Large intestine (tissue), 3 donors: Measurements from ENCODE around the gene SCARF2. TPM values are rescaled to one million over a fixed set of nuclear protein-coding genes. Genes with fewer than 3 reads are reported as not detected.
"Not testable (repeated sequence)": the region's sequence is repeated elsewhere in the genome, so short reads cannot be mapped to it uniquely, and the experiment has no call there.

Experiments
- DNase-seq, 2 donors: peaks; one replicate each; pipeline versions ENCODE4 v3.0.0 to v3.0.0-alpha.2; 2013
- H3K27ac ChIP-seq: one replicate; pipeline ENCODE4 v1.5.1; 2013; ENCODE audit warnings: low read length
- H3K27me3 ChIP-seq: 2 replicates; pipeline ENCODE4 v1.6.1; 2013; ENCODE audit warnings: low read length; ENCODE audit not compliant: control insufficient read depth, insufficient read depth
- H3K36me3 ChIP-seq: 2 replicates; pipeline ENCODE4 v1.6.1; 2013; ENCODE audit warnings: low read length; ENCODE audit not compliant: control insufficient read depth, insufficient read depth
- H3K4me1 ChIP-seq: one replicate; pipeline ENCODE4 v1.6.1; 2013; ENCODE audit warnings: low read length; ENCODE audit not compliant: control insufficient read depth, insufficient read depth
- H3K4me3 ChIP-seq: one replicate; pipeline ENCODE4 v1.5.1; 2013; ENCODE audit warnings: low read length
- H3K9me3 ChIP-seq: one replicate; pipeline ENCODE4 v1.6.1; 2013; ENCODE audit warnings: mild to moderate bottlenecking, low read depth, low read length, moderate library complexity; ENCODE audit not compliant: control insufficient read depth
- WGBS: methylation state at CpG from one replicate; pipeline ENCODE4 v1.1.5; 2013; ENCODE audit warnings: low lambda C conversion rate; ENCODE audit not compliant: insufficient coverage; 5-methylcytosine and 5-hydroxymethylcytosine counted together
- polyA plus RNA-seq: library from polyadenylated mRNA; unstranded; fragments of 120-200 nt; gene quantifications from one replicate; pipeline ENCODE4 v1.2.1, GENCODE V29; 2013

SCARF2 gene
- polyA plus RNA-seq, 1 donor = 5.3 TPM

DNA sequence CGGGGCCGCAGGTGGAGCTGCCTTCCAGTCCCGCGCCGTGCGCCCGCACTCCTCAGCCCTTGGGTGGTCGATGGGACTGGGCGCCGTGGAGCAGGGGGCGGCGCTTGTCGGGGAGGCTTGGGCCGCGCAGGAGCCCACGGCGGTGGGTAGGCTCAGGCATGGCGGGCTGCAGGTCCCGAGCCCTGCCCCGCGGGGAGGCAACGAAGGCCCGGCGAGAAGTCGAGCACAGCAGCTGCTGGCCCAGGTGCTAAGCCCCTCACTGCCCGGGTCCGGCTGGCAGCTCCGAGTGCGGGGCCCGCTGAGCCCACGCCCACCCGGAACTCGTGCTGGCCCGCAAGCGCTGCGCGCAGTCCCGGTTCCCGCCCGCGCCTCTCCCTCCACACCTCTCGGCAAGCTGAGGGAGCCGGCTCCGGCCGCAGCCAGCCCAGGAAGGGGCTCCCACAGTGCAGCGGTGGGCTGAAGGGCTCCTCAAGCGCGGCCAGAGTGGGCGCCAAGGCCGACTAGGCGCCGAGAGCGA lies 45.2 kb downstream of the SCARF2 start:
- not testable (repeated sequence) for H3K27ac ChIP-seq, H3K4me3 ChIP-seq, H3K27me3 ChIP-seq, H3K9me3 ChIP-seq, DNase-seq, H3K36me3 ChIP-seq
- no CpG with 5 or more reads among the region's 53 CpGs for WGBS
- peaks cover 12% of the 10 kb centered on the region for H3K4me1 ChIP-seq

DNA sequence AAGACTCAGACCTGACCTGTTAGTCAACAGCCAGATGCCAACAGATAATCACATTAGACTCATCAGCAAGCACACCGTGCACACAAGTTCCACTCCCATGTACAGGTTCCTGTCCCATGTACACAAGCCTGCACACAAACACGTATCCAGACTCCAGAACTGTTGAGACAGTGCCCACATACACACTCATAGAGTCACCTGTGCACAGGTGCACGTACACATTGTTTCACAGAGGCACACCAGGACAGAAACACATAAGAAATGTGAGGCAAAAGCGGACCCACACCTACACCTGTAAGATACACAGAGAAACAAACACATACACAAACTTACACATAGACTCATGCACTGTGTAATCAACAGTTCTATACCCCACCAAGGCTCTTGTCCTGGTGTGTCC lies 46.4 kb downstream of the SCARF2 start:
- Histone ChIP-seq H3K9me3 (no peaks in the 10 kb centered on the region), H3K27ac (no peak overlapping the region), H3K4me3 (no peak overlapping the region), H3K4me1 (peaks cover 12% of the 10 kb centered on the region), H3K27me3 (no peaks in the 10 kb centered on the region), H3K36me3 (no peaks in the 10 kb centered on the region)
- DNase-seq = no peak
- WGBS = no CpG with 5 or more reads among the region's 4 CpGs

DNA sequence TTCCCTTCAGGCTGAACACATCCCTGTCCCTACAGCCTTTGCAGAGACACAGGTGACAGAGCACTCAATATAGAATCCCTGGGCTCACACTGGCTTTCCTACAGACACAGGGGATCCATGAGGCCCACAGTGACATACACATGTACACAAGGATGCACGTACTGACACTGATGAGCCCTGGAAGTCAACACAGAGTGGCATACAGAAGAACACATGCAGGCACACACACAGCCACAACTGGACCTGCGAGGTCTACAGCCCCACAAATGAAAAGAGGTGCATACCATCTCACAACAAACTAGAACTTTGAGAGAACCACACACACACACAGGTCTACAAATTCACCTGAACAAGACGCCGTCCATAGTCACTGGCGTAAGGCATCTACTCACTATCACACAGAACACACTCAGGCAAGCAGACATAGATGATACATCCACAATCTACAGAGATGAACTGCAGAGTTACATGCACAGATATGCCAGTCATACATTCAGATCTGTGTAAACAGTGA lies 47.2 kb downstream of the SCARF2 start:
- Histone ChIP-seq H3K27ac (no peak overlapping the region), H3K27me3 (no peaks in the 10 kb centered on the region), H3K9me3 (no peaks in the 10 kb centered on the region), H3K4me3 (no peak overlapping the region), H3K4me1 (peaks cover 11% of the 10 kb centered on the region), H3K36me3 (no peaks in the 10 kb centered on the region)
- DNase-seq = no peak
- WGBS = no CpG with 5 or more reads among the region's 5 CpGs

DNA sequence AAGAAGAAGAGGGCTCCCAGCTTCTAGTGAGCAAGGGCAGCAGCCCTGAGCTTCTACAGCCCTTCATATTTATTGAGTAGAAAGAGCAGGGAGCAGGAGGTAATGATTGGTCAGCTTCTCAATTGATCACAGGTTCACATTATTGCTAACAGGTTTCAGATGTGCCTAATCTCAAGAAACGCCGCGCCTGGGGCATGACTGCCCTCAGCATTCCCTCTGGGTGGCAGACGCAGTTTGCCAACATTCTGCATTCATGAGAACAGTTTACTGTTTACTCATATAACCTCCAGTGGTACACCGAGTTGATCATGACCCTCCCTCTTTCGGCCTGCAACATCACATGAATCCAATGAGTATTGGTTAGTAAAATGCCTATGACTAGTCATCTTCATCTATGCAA lies 48.3 kb downstream of the SCARF2 start:
- peaks cover 4% of the 10 kb centered on the region for H3K4me1 ChIP-seq
- 100% methylated on average over 1 of the region's 6 CpGs for WGBS
- no peaks in the 10 kb centered on the region for H3K9me3 ChIP-seq
- no peaks in the 10 kb centered on the region for H3K36me3 ChIP-seq
- H3K4me3 ChIP-seq = no peak overlapping the region
- no peak overlapping the region for H3K27ac ChIP-seq
- no peaks in the 10 kb centered on the region for H3K27me3 ChIP-seq
- no peak for DNase-seq

DNA sequence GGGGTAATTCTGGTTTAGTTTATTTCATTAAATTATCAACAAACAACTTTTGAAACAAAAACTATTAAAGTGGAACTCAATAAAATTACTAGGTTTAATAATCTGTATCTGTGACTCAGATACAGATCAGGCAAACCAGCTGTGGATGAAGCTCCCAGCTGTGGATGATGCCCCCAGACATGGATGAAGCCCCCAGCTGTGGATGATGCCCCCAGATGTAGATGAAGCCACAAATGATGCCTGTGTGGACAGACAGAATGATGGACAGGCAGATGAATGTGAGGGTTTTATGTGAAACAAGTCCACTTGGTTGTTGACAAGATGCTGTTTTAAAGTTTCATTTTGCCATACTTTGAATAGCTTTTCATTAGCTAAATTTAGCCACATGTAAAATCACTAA lies 49.4 kb downstream of the SCARF2 start:
- Histone ChIP-seq H3K27ac (no peak overlapping the region), H3K36me3 (no peaks in the 10 kb centered on the region), H3K9me3 (no peaks in the 10 kb centered on the region), H3K27me3 (no peaks in the 10 kb centered on the region), H3K4me1 (no peaks in the 10 kb centered on the region), H3K4me3 (no peak overlapping the region)
- DNase-seq = no peak

DNA sequence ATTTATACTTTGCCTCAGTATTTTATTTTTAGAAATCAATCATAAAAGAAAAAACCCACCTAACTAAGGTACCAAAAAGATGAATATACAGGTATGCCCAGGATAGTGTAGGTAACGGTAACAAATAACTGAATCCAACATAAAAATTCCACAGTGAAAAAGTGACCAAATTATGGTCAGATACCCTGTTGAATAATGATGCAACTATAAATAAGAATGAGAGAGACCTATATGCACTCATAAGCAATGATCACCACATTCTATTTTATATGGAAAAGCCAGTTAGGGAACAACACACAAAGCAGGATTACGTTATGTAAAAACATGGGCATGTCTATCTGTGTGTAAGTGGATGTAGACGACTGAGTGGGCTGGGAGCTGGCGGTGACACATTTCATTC lies 50.7 kb downstream of the SCARF2 start:
- 83% methylated on average over 1 of the region's 4 CpGs for WGBS
- Histone ChIP-seq H3K36me3 (no peaks in the 10 kb centered on the region), H3K27me3 (no peaks in the 10 kb centered on the region), H3K9me3 (no peaks in the 10 kb centered on the region), H3K4me1 (no peaks in the 10 kb centered on the region), H3K27ac (no peak overlapping the region), H3K4me3 (no peak overlapping the region)
- no peak for DNase-seq

DNA sequence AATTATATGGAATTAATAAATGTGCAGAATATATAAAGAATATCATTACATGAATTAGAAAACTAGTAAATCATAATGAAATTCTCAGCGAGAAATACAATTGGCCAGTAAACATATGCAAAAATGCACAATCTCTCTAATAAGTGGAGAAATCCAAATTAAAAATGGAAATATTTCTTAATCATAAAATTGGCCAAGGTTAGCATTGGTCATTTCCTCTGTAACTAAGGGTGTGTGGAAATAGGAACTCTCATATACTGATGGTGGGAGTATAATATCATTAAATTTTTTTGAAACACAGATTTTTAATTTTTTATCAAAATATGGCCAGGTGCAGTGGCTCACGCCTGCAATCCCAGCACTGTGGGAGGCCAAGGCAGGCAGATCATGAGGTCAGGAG lies 51.3 kb downstream of the SCARF2 start:
- 83% methylated on average over 1 of the region's 2 CpGs for WGBS
- H3K4me1 ChIP-seq = no peaks in the 10 kb centered on the region
- H3K27me3 ChIP-seq = no peaks in the 10 kb centered on the region
- H3K36me3 ChIP-seq = no peaks in the 10 kb centered on the region
- no peak for DNase-seq
- H3K9me3 ChIP-seq = no peaks in the 10 kb centered on the region
- no peak overlapping the region for H3K4me3 ChIP-seq
- H3K27ac ChIP-seq = no peak overlapping the region

DNA sequence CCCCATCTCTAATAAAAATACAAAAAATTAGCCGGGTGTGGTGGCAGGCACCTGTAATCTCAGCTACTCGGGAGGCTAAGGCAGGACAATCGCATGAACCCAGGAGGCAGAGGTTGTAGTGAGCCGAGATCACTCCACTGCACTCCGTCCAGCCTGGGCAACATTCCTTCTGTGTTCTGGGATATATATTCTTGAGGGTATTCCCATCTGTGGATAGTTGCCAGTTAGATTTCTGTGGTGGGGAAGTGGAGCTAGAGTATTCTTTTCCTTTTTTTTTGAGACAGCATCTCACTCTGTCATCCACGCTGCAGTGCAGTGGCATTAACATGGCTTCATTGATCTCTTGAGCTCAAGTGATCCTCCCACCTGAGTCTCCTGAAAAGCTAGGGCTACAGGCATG lies 52.8 kb downstream of the SCARF2 start:
- Histone ChIP-seq H3K4me1 (no peaks in the 10 kb centered on the region), H3K36me3 (no peaks in the 10 kb centered on the region), H3K9me3 (no peaks in the 10 kb centered on the region), H3K27me3 (no peaks in the 10 kb centered on the region), H3K27ac (no peak overlapping the region), H3K4me3 (no peak overlapping the region)
- no peak for DNase-seq
- WGBS = no CpG with 5 or more reads among the region's 6 CpGs

DNA sequence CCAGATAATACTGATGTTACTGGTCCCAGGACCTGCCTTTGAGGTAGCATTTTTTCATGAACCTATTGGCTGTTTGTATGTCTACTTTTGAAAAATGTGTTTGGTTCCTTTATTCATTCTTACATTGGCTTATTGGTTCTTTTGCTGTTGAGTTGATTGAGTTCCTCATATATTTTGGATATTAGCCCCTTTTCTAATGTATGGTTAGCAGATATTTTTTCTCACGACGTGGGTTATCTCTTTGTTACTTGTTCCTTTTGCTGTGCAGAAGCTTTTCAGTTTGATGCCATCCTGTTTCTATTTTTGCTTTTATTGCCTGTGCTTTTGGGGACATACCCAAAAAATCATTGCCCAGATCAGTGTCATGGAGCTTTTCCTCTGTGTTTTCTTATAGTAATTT lies 53.5 kb downstream of the SCARF2 start:
- Histone ChIP-seq H3K4me3 (no peak overlapping the region), H3K27ac (no peak overlapping the region), H3K27me3 (no peaks in the 10 kb centered on the region), H3K4me1 (no peaks in the 10 kb centered on the region), H3K9me3 (no peaks in the 10 kb centered on the region), H3K36me3 (no peaks in the 10 kb centered on the region)
- 100% methylated on average over 2 of the region's 2 CpGs for WGBS
- DNase-seq = no peak

DNA sequence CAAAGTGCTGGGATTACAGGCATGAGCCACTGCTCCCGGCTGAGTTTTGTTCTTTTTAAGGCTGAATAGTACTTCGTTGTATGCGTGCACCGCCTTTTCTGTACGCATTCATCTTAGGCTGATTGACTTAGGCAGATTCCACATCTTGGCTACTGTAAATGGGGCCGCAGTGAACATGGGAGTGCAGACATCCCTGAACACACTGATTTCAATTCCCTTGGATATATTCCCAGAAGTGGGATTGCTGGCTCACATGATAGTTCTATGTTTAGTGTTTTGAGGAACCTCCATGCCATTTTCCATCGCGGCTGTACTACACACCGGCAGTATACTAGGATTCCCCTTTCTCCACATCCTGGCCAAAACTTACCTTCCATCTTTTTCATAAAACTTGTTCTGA lies 54.1 kb downstream of the SCARF2 start:
- H3K4me1 ChIP-seq = no peaks in the 10 kb centered on the region
- H3K27me3 ChIP-seq = no peaks in the 10 kb centered on the region
- no peak for DNase-seq
- H3K9me3 ChIP-seq = no peaks in the 10 kb centered on the region
- no peak overlapping the region for H3K27ac ChIP-seq
- H3K4me3 ChIP-seq = no peak overlapping the region
- WGBS = 100% methylated on average over 1 of the region's 9 CpGs
- no peaks in the 10 kb centered on the region for H3K36me3 ChIP-seq

DNA sequence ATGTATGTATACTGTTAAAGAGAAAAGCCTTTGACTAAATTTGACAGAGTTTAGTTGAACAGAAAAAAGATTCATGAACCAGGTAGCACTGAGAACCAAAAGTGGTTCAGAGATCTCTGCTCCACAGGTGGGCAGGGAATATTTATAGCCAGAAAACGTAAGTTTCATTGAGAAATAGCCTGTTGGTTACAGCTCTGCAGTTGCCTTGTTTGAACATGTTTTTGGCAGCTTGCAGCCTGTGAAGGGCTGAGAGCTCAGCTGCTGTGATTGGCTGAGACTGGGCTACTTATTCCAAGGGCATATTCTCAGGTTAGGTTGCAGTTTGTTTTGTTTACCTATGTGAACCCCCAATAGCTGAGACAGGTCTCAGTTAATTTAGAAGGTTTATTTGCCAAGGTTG lies 57.1 kb downstream of the SCARF2 start:
- Histone ChIP-seq H3K27ac (no peak overlapping the region), H3K9me3 (no peaks in the 10 kb centered on the region), H3K27me3 (no peaks in the 10 kb centered on the region), H3K36me3 (no peaks in the 10 kb centered on the region), H3K4me3 (no peak overlapping the region), H3K4me1 (no peaks in the 10 kb centered on the region)
- WGBS = no CpG with 5 or more reads among the region's 1 CpG
- DNase-seq = no peak
